ENCODE results near the gene FBXO28. TPM values are rescaled to one million over a fixed set of nuclear protein-coding genes. Genes with fewer than 3 reads are reported as not detected.
"Not testable (repeated sequence)": the region's sequence is repeated elsewhere in the genome, so short reads cannot be mapped to it uniquely, and the experiment has no call there.

FBXO28 gene
- total RNA-seq, 1 experiment from 2014 or later: 45.8 TPM

GRCh38 chr1:224069138-224069537, 44.8 kb upstream of the FBXO28 start:
- no peak for DNase-seq (ENCODE audit: low spot score)
- H3K27me3 ChIP-seq (replicated peaks; ENCODE audit: insufficient read depth, low read depth, low read length, poor library complexity): no peaks in the 10 kb centered on the region
- H3K27ac ChIP-seq (ENCODE audit: low read depth, low read length, poor library complexity, severe bottlenecking): no peak overlapping the region
- ChIA-PET CTCF (no interaction called here), POLR2A (ENCODE audit: low non-redundant PET) (no interaction called here)
- no peaks in the 10 kb centered on the region for H3K36me3 ChIP-seq (ENCODE audit: insufficient read depth, low read length, poor library complexity, severe bottlenecking)
- intact Hi-C loops (cut with micrococcal nuclease; ENCODE audit: unreplicated experiment): no loop called here
- no TSS peak for BruUV-seq (replicated peaks)
- H3K9me3 ChIP-seq (ENCODE audit: low read depth, low read length, poor library complexity, severe bottlenecking): peaks cover 12% of the 10 kb centered on the region
- H3K4me3 ChIP-seq (ENCODE audit: low read depth, low read length, poor library complexity, severe bottlenecking): no peak overlapping the region
- no peak for TF ChIP-seq CTCF (conservative IDR thresholded peaks at IDR 0.05; ENCODE audit: low read depth, low read length)
- no peak for TF ChIP-seq EZH2 (IDR thresholded peaks at IDR 0.05; ENCODE audit: borderline replicate concordance, low read depth, low read length, poor library complexity, severe bottlenecking)
- peaks cover 21% of the 10 kb centered on the region for H3K4me1 ChIP-seq (ENCODE audit: insufficient read depth, low read length, poor library complexity, severe bottlenecking)

GRCh38 chr1:224070521-224070920, 43.4 kb upstream of the FBXO28 start:
- Histone ChIP-seq H3K4me3 (ENCODE audit: low read depth, low read length, poor library complexity, severe bottlenecking) (no peak overlapping the region), H3K27me3 (replicated peaks; ENCODE audit: insufficient read depth, low read depth, low read length, poor library complexity) (no peaks in the 10 kb centered on the region), H3K27ac (ENCODE audit: low read depth, low read length, poor library complexity, severe bottlenecking) (no peak overlapping the region), H3K36me3 (ENCODE audit: insufficient read depth, low read length, poor library complexity, severe bottlenecking) (no peaks in the 10 kb centered on the region), H3K9me3 (ENCODE audit: low read depth, low read length, poor library complexity, severe bottlenecking) (peaks cover 12% of the 10 kb centered on the region), H3K4me1 (ENCODE audit: insufficient read depth, low read length, poor library complexity, severe bottlenecking) (peaks cover 21% of the 10 kb centered on the region)
- TF ChIP-seq CTCF (conservative IDR thresholded peaks at IDR 0.05; ENCODE audit: low read depth, low read length) (no peak), EZH2 (IDR thresholded peaks at IDR 0.05; ENCODE audit: borderline replicate concordance, low read depth, low read length, poor library complexity, severe bottlenecking) (no peak)
- CTCF ChIA-PET: no interaction called here
- no TSS peak for BruUV-seq (replicated peaks)
- POLR2A ChIA-PET (ENCODE audit: low non-redundant PET): no interaction called here
- no peak for DNase-seq (ENCODE audit: low spot score)
- intact Hi-C loops (cut with micrococcal nuclease; ENCODE audit: unreplicated experiment): no loop called here

GRCh38 chr1:224076407-224076806, 37.5 kb upstream of the FBXO28 start:
- Histone ChIP-seq H3K9me3 (ENCODE audit: low read depth, low read length, poor library complexity, severe bottlenecking) (peaks cover 12% of the 10 kb centered on the region), H3K27ac (ENCODE audit: low read depth, low read length, poor library complexity, severe bottlenecking) (no peak overlapping the region), H3K4me1 (ENCODE audit: insufficient read depth, low read length, poor library complexity, severe bottlenecking) (no peaks in the 10 kb centered on the region), H3K36me3 (ENCODE audit: insufficient read depth, low read length, poor library complexity, severe bottlenecking) (no peaks in the 10 kb centered on the region), H3K27me3 (replicated peaks; ENCODE audit: insufficient read depth, low read depth, low read length, poor library complexity) (no peaks in the 10 kb centered on the region), H3K4me3 (ENCODE audit: low read depth, low read length, poor library complexity, severe bottlenecking) (no peak overlapping the region)
- intact Hi-C loops (cut with micrococcal nuclease; ENCODE audit: unreplicated experiment): no loop called here
- ChIA-PET POLR2A (ENCODE audit: low non-redundant PET) (no interaction called here), CTCF (no interaction called here)
- BruUV-seq (replicated peaks): no TSS peak
- no peak for DNase-seq (ENCODE audit: low spot score)
- TF ChIP-seq CTCF (conservative IDR thresholded peaks at IDR 0.05; ENCODE audit: low read depth, low read length): no peak
- TF ChIP-seq EZH2 (IDR thresholded peaks at IDR 0.05; ENCODE audit: borderline replicate concordance, low read depth, low read length, poor library complexity, severe bottlenecking): no peak

- POLR2A ChIA-PET (ENCODE audit: low non-redundant PET); H3K27ac ChIP-seq (ENCODE audit: low read depth, low read length, poor library complexity, severe bottlenecking); DNase-seq (ENCODE audit: low spot score); BruUV-seq (replicated peaks); intact Hi-C loops (cut with micrococcal nuclease; ENCODE audit: unreplicated experiment); H3K4me3 ChIP-seq (ENCODE audit: low read depth, low read length, poor library complexity, severe bottlenecking); H3K36me3 ChIP-seq (ENCODE audit: insufficient read depth, low read length, poor library complexity, severe bottlenecking); CTCF ChIA-PET; H3K27me3 ChIP-seq (replicated peaks; ENCODE audit: insufficient read depth, low read depth, low read length, poor library complexity); H3K4me1 ChIP-seq (ENCODE audit: insufficient read depth, low read length, poor library complexity, severe bottlenecking); H3K9me3 ChIP-seq (ENCODE audit: low read depth, low read length, poor library complexity, severe bottlenecking): not testable (repeated sequence)
Observed at GRCh38 chr1:224079644-224080043, 34.3 kb upstream of the FBXO28 start.
